ENCODE measurements around the gene CAMSAP2.

Gene CAMSAP2

DNA sequence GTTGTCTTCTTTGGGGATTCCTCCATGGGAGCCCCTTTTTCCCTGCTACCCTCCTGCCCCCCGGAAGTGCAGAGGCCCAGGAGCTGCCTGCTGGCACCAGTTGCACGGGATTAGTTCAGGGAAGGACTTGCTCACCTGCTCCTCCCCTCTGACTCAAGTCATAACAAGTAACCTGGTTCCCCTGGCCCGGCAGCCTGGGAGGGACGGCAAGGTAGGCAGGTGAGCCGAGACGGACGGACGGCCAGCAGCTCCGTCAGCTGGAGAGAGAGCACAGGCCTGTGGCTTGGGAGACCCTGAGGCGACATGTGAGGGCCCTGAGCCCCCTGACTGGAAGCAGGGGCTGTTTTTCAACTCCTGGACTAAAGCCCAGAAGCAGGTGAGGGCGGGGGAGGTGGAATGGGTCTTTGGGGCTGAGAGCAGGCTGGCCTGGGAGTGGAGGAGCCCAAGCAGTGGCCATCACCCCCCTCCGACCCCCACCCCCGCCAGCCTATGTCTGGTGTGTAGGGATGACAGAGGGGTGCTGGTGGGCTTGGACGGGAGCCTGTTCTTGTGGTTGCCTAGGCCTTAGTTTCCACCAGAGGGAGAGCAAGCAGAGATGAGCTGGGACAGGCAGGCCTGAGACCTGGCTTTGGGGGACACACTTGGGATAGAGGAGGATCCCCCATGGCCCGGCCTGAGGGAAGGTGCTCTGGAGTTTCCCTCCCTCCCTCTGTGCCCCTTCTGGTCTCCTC, 156.2 kb downstream of the CAMSAP2 start, which contains the start of gene INAVA:
INAVA (plus strand) TSS at position 189 of the 731 bp plus-strand sequence. CDS start 3,501 bp downstream, outside the sequence.
- TF ChIP-seq, protein P1, sequence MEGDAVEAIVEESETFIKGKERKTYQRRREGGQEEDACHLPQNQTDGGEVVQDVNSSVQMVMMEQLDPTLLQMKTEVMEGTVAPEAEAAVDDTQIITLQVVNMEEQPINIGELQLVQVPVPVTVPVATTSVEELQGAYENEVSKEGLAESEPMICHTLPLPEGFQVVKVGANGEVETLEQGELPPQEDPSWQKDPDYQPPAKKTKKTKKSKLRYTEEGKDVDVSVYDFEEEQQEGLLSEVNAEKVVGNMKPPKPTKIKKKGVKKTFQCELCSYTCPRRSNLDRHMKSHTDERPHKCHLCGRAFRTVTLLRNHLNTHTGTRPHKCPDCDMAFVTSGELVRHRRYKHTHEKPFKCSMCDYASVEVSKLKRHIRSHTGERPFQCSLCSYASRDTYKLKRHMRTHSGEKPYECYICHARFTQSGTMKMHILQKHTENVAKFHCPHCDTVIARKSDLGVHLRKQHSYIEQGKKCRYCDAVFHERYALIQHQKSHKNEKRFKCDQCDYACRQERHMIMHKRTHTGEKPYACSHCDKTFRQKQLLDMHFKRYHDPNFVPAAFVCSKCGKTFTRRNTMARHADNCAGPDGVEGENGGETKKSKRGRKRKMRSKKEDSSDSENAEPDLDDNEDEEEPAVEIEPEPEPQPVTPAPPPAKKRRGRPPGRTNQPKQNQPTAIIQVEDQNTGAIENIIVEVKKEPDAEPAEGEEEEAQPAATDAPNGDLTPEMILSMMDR (IDR thresholded peaks at IDR 0.05; ENCODE audit: control insufficient read depth, extremely low read depth, insufficient read depth), result no peak
- H3K4me3 ChIP-seq (ENCODE audit: low read depth, low read length), result no peak within 1 kb of the TSS
- no peak for DNase-seq (ENCODE audit: low read depth)

DNA sequence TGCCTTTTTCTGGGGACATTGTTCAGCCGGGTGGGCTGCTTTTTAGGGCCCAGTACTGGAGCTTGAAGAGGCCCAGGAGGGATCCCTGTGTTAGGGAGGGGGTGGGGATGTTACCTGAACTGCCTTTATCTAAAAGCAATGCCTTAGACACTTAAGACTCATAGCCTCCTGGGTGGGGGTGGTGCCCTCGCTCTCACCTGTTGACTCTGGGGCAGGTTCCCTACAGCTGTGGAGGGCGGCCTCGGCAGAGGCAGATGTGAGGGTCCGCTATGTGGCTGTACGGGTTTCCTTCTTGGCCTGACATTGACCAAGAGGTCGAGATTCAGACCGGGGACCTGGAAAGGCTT, 156.7 kb downstream of the CAMSAP2 start:
- DNase-seq (ENCODE audit: low read depth), result no peak
- TF ChIP-seq, protein P1 (IDR thresholded peaks at IDR 0.05; ENCODE audit: control insufficient read depth, extremely low read depth, insufficient read depth), result no peak
- no peak overlapping the region for H3K4me3 ChIP-seq (ENCODE audit: low read depth, low read length)

DNA sequence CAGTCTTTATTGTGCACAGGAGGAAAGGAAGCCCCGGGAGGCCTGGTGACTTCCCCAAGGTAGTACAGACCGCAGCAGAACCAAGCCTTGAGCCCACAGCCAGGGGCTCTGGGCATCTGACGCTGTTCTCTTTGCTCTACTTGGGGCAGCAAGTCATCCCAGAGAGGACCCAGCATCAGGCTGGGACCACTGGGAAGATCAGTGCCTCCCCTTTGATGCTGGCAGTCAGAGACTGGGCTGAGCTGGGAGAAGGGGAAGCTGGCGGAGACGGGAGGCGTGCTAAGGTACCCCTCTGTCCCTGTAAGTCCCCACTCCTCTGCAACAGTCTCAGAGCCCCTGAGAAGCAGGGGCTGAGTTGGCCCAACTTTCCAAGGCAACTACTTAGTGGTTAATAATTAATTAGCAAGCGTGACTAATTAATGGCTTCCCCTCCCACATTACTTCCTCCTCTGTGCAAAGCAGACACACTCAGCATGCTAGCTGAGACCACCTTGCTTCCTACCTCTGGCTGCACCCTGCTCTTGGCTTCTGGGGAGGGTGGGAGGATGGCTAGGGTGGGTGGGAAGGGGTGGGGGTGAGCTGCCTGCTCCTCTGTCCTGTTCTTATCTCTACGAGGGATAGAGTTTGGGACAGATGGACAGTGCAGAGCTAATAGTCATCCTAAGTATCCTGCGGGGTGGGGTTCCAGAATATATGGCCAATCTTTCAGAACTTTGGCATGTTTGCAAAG, 157.3 kb downstream of the CAMSAP2 start:
- no peak for DNase-seq (ENCODE audit: low read depth)
- H3K4me3 ChIP-seq (ENCODE audit: low read depth, low read length), result no peak overlapping the region
- TF ChIP-seq, protein P1 (IDR thresholded peaks at IDR 0.05; ENCODE audit: control insufficient read depth, extremely low read depth, insufficient read depth), result no peak

DNA sequence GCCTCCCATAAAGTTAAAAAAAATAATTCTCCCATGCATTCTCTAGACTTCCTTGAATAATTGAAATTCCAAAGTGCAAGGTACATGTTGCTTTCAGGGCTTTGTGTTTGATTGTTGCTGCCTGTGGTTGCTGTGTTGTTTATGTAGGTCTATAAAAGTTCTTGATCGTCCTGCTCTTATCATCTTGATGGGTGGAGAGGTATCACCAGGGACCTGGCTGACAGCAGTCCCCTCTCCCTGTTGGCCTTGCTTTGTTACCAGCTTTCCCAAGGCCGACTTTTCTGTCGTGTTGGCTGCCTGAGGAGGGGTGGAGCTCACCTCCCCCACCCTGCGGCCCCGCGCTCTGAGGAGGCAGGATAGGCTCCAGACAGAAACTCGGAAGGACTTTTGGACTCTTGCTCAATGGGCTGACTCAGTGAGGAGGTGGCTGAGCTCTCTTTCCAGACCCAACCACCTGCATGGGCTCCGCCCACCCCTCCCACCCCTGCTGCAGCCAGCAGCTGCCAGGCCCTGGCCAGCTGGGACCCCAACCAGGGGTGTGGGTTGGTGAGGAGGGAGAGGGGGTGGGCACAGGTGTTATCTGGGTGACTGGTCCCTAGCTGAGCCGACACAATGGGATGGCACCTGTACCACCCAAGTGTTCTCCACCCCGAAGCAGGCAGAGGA, 158.0 kb downstream of the CAMSAP2 start:
- DNase-seq (ENCODE audit: low read depth), result no peak
- TF ChIP-seq, protein P1 (IDR thresholded peaks at IDR 0.05; ENCODE audit: control insufficient read depth, extremely low read depth, insufficient read depth), result no peak
- no peak overlapping the region for H3K4me3 ChIP-seq (ENCODE audit: low read depth, low read length)

DNA sequence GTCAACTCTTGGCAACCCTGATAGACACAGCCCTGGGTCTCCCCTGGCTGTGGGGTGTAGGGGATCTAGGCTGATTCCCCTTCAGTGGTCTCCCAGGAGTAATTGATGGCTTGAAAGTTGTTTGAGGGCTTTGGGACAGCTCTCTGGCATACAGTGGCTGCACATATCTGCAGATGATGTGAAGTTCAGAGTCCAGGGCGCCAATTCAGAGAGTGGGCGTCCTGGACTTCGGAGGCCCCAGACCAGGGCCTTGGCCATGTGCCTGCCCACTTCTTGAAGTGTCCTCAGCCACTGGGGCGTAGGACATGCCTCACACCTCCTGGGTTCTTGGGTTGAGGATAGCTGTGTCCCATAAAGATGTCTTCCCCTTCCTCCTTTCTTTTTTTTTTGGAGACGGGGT, 158.6 kb downstream of the CAMSAP2 start:
- TF ChIP-seq, protein P1 (IDR thresholded peaks at IDR 0.05; ENCODE audit: control insufficient read depth, extremely low read depth, insufficient read depth), result no peak
- H3K4me3 ChIP-seq (ENCODE audit: low read depth, low read length), result no peak overlapping the region
- no peak for DNase-seq (ENCODE audit: low read depth)

DNA sequence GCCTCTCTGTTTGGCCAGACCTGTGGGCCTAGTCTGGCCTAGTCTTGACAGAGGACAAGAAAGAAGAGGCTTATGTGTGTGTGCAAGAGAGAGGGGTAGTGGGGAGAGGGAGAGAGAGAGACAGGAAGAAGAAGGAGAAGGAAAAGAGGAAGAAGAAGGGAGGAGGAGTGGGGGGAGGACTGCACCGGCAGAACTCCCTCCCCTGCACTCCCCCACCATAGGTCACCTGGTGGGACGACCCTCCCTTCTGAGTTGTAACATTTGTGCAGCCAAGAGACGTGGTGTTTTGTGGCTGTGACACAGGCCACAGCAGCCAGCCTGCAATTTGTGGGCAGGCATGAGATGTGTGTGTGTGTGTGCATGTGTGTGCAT, 160.3 kb downstream of the CAMSAP2 start:
- DNase-seq (ENCODE audit: low read depth), result no peak
- TF ChIP-seq, protein P1 (IDR thresholded peaks at IDR 0.05; ENCODE audit: control insufficient read depth, extremely low read depth, insufficient read depth), result no peak
- H3K4me3 ChIP-seq (ENCODE audit: low read depth, low read length), result no peak overlapping the region

Measured in LNCaP clone FGC (cell line).